C4-2B (cell line): ENCODE measurements around the gene GJB3.

Experiments used
- ZFX ChIP-seq: fragments of 450-650 bp; IDR thresholded peaks from 2 replicates; pipeline ENCODE4 v1.6.1; 2017
- TF ChIP-seq, protein P1 (sequence below): fragments of 450-650 bp; conservative IDR thresholded peaks from 2 replicates; pipeline ENCODE4 v1.5.1; 2017; ENCODE audit warnings: mild to moderate bottlenecking

GRCh38 chr1:34825455-34826091 is 44.6 kb downstream of the GJB3 start:
- TF ChIP-seq, protein P1, sequence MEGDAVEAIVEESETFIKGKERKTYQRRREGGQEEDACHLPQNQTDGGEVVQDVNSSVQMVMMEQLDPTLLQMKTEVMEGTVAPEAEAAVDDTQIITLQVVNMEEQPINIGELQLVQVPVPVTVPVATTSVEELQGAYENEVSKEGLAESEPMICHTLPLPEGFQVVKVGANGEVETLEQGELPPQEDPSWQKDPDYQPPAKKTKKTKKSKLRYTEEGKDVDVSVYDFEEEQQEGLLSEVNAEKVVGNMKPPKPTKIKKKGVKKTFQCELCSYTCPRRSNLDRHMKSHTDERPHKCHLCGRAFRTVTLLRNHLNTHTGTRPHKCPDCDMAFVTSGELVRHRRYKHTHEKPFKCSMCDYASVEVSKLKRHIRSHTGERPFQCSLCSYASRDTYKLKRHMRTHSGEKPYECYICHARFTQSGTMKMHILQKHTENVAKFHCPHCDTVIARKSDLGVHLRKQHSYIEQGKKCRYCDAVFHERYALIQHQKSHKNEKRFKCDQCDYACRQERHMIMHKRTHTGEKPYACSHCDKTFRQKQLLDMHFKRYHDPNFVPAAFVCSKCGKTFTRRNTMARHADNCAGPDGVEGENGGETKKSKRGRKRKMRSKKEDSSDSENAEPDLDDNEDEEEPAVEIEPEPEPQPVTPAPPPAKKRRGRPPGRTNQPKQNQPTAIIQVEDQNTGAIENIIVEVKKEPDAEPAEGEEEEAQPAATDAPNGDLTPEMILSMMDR = no peak
- TF ChIP-seq ZFX = no peak
